ENCODE data around the gene KIAA0319L.

KIAA0319L gene

DNA sequence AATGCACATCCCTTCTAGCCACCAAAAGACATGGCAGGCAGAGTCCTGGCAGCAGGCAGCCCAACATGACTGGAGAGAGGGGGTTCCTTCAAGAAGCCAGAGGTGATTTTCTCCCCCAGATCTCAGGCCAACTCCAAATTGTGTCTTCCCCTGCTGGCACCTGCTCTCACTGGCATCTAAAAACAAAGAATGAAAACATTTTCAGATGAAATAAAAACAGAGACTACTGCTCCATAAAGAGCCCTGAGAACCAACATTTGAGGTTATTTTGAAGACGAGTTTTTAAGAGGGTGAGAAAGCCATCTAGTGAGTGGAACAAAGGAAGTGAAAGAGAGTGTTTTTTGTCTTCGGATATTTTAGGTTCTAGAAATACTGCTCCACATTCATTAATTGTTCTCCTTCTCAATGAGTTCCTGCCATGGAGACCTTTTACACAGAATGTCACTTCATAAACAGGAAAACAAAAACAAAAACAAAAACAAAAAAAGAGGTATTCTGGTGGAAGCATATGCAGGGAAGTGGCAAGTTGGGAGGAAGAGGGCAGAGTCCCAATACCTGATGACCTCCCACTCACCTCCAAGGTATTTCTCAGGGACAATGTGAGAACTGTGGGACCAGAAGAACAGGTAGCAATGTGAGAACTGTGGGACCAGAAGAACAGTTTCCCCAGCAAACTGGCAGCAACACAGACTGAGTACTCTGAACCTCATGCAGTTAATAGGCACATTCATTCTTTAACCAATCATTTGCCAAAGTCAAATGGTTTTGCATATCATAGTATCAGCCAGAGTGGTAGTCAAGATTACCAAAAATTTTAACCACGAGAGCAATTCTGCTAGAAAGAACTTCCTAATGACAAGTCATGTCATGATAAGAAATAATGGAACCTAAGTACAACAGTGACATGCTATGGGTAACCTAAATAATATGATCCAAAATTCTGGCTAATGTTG, 50.0 kb downstream of the KIAA0319L start:
- Histone ChIP-seq H3K4me3 (no peak overlapping the region), H3K36me3 (ENCODE audit: insufficient read depth, low read length) (no peaks in the 10 kb centered on the region), H3K9me3 (ENCODE audit: low read depth, low read length) (no peaks in the 10 kb centered on the region), H3K9ac (ENCODE audit: insufficient read length) (no peak overlapping the region), H3K27ac (no peak overlapping the region)
- no peak for TF ChIP-seq EZH2 (IDR thresholded peaks at IDR 0.05)
- TF ChIP-seq FOXP2 (optimal IDR thresholded peaks at IDR 0.05; ENCODE audit: control extremely low read depth, extremely low read length, insufficient read depth) = no peak
- TF ChIP-seq POLR2AphosphoS5 (IDR thresholded peaks at IDR 0.05; ENCODE audit: borderline replicate concordance, low read depth, low read length) = no peak
- DNase-seq (ENCODE audit: low read depth, low spot score) = no peak

DNA sequence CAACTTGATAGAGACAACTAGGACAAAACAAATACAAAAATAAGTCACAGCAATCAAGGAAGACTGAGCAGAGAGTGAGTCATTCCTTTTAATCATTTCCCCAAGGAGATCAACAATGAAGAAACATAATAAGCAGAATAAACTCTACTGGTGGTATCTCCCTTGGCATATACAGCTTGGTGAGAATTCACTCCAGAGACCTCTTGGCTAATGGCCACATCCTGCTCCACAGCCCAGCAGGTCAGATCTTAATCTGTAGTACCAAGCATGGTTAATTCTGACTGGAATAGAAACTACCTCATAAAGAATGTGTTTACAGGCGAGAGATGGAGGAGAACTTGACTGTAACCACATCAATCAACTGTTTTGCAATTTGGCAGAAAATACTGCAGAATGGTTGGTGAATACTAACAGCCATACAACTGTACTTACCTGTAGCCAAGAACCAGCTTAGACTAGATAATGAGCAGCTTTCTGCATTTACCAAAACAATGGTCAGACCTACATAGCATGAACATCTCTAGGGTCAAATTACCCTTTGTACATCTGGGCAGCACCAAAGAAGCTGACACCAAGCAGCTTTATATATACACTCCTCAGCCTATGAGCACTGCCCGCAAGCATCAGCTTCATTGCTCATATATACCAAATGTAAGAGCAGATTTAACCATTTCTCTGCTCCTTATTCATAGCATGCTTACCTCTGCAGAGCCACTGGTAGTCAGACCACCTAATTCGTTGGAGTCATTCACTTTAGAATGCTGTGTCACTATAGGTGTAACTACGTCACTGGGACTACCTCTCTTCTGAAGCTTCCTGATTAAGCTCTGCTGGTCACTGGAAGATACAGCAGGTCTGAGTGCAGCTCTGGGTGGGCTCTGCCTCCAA, 51.0 kb downstream of the KIAA0319L start:
- Histone ChIP-seq H3K9me3 (ENCODE audit: low read depth, low read length) (no peaks in the 10 kb centered on the region), H3K27ac (no peak overlapping the region), H3K36me3 (ENCODE audit: insufficient read depth, low read length) (no peaks in the 10 kb centered on the region), H3K9ac (ENCODE audit: insufficient read length) (no peak overlapping the region), H3K4me3 (no peak overlapping the region)
- no peak for TF ChIP-seq EZH2 (IDR thresholded peaks at IDR 0.05)
- TF ChIP-seq FOXP2 (optimal IDR thresholded peaks at IDR 0.05; ENCODE audit: control extremely low read depth, extremely low read length, insufficient read depth) = no peak
- no peak for TF ChIP-seq POLR2AphosphoS5 (IDR thresholded peaks at IDR 0.05; ENCODE audit: borderline replicate concordance, low read depth, low read length)
- no peak for DNase-seq (ENCODE audit: low read depth, low spot score)

DNA sequence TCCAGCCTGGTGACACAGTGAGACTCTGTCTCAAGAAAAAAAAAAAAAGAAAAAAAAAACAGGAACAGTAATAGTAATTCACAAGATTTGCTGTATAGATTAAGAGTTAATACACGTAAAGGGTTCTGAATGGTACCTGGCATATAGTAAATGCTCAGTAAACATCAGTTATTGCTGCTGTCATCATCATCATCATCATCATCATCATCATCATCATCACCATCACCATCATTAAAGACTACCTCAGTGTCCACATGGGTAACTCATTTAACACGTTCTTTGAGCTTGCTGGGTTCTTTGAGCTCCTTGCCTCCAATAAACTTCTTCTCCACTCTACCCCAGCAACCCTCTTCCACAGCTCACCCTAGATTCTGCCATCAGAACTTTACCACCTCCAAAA, 55.0 kb downstream of the KIAA0319L start:
- Histone ChIP-seq H3K36me3 (ENCODE audit: insufficient read depth, low read length) (no peaks in the 10 kb centered on the region), H3K9ac (ENCODE audit: insufficient read length) (no peak overlapping the region), H3K9me3 (ENCODE audit: low read depth, low read length) (no peaks in the 10 kb centered on the region), H3K4me3 (no peak overlapping the region), H3K27ac (no peak overlapping the region)
- no peak for DNase-seq (ENCODE audit: low read depth, low spot score)
- TF ChIP-seq EZH2 (IDR thresholded peaks at IDR 0.05) (no peak), FOXP2 (optimal IDR thresholded peaks at IDR 0.05; ENCODE audit: control extremely low read depth, extremely low read length, insufficient read depth) (no peak), POLR2AphosphoS5 (IDR thresholded peaks at IDR 0.05; ENCODE audit: borderline replicate concordance, low read depth, low read length) (no peak)

DNA sequence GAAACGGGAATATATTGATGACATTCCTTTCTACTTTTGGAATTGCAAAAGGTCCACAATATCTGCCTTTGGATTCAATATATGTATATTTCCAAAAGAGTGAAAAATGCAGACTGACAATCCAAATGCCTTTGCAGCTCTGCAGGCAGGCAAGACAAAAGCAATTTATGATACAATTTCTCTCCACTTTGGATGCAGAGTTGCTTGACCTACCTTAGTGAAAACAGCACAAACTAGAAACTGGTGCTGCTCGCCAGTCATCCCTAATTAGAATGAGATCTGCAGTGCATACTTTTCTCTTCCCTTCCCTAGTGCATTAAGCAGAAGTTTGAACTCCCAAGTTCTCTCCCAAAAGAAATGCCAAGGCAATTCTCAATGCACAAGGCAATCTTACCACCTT, 56.8 kb downstream of the KIAA0319L start:
- no peak overlapping the region for H3K27ac ChIP-seq
- no peaks in the 10 kb centered on the region for H3K36me3 ChIP-seq (ENCODE audit: insufficient read depth, low read length)
- H3K9ac ChIP-seq (ENCODE audit: insufficient read length) = no peak overlapping the region
- H3K9me3 ChIP-seq (ENCODE audit: low read depth, low read length) = no peaks in the 10 kb centered on the region
- no peak overlapping the region for H3K4me3 ChIP-seq
- TF ChIP-seq FOXP2 (optimal IDR thresholded peaks at IDR 0.05; ENCODE audit: control extremely low read depth, extremely low read length, insufficient read depth) (no peak), POLR2AphosphoS5 (IDR thresholded peaks at IDR 0.05; ENCODE audit: borderline replicate concordance, low read depth, low read length) (no peak), EZH2 (IDR thresholded peaks at IDR 0.05) (no peak)
- DNase-seq (ENCODE audit: low read depth, low spot score) = no peak

DNA sequence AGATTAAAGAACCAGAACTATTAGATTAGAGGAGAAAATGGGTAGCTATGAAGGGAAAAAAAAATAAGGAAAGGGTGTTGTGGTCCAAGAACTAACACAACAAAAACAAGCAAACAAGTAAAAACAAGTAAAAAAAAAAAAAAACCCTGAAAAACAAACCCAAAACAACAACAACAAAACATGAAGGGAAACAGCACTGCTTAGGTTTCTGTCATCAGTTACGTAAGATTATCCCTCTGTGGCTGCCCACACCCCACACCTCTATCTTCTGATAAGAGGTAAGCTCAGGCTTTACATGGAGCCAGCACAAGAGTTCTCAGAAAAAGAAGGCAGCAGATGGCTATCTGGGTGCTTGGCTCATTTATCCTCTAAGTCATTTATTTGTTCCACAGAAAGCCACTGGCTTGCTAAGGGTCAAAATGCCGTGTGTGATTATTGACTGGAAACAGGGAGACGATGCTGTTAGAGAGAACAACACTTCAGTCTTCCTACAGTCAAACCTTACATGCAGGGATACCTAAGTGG, 57.5 kb downstream of the KIAA0319L start:
- Histone ChIP-seq H3K36me3 (ENCODE audit: insufficient read depth, low read length) (no peaks in the 10 kb centered on the region), H3K4me3 (no peak overlapping the region), H3K9me3 (ENCODE audit: low read depth, low read length) (no peaks in the 10 kb centered on the region), H3K27ac (no peak overlapping the region), H3K9ac (ENCODE audit: insufficient read length) (no peak overlapping the region)
- DNase-seq (ENCODE audit: low read depth, low spot score) = no peak
- no peak for TF ChIP-seq FOXP2 (optimal IDR thresholded peaks at IDR 0.05; ENCODE audit: control extremely low read depth, extremely low read length, insufficient read depth)
- no peak for TF ChIP-seq EZH2 (IDR thresholded peaks at IDR 0.05)
- TF ChIP-seq POLR2AphosphoS5 (IDR thresholded peaks at IDR 0.05; ENCODE audit: borderline replicate concordance, low read depth, low read length) = no peak

DNA sequence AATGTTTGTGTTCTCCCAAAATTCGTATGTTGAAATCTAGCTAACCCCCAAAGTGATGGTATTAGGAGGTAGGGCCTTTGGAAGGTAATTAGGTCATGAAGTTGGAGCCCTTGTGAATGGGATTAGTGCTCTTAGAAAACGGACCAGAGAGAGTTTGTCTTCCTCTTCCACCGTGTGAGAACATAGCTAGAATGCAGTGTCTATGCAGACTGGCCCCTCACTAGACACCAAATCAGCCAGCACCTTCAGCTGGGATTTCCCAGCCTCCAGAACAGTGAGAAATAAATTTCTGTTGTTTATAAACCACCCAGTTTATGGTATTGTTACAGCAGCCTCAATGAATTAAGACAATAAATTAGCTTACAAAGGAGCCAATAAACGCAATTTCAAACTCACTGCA, 58.0 kb downstream of the KIAA0319L start:
- no peaks in the 10 kb centered on the region for H3K36me3 ChIP-seq (ENCODE audit: insufficient read depth, low read length)
- no peak overlapping the region for H3K27ac ChIP-seq
- TF ChIP-seq POLR2AphosphoS5 (IDR thresholded peaks at IDR 0.05; ENCODE audit: borderline replicate concordance, low read depth, low read length) (no peak), EZH2 (IDR thresholded peaks at IDR 0.05) (no peak), FOXP2 (optimal IDR thresholded peaks at IDR 0.05; ENCODE audit: control extremely low read depth, extremely low read length, insufficient read depth) (no peak)
- no peak for DNase-seq (ENCODE audit: low read depth, low spot score)
- H3K4me3 ChIP-seq = no peak overlapping the region
- H3K9me3 ChIP-seq (ENCODE audit: low read depth, low read length) = no peaks in the 10 kb centered on the region
- no peak overlapping the region for H3K9ac ChIP-seq (ENCODE audit: insufficient read length)

DNA sequence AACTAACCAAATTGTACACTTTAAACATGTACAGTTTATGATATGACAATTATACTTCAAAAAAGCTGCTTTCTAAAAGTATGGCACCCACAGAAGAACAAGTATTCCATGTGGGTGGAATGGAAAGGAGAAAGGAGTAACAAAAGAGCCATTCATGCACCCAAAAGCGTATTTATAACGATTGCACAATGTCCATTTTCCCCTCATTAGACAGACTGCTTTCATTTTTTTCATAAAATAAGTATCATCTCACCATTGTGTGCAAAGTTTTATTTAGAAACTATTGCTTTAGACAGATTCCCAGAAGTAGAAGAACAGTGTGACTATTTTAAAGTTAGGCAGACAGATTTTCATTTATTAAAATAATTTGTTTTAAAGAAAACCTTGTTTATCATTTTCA, 59.6 kb downstream of the KIAA0319L start:
- Histone ChIP-seq H3K9me3 (ENCODE audit: low read depth, low read length) (no peaks in the 10 kb centered on the region), H3K36me3 (ENCODE audit: insufficient read depth, low read length) (no peaks in the 10 kb centered on the region), H3K27ac (no peak overlapping the region), H3K4me3 (no peak overlapping the region), H3K9ac (ENCODE audit: insufficient read length) (no peak overlapping the region)
- TF ChIP-seq POLR2AphosphoS5 (IDR thresholded peaks at IDR 0.05; ENCODE audit: borderline replicate concordance, low read depth, low read length) = no peak
- TF ChIP-seq FOXP2 (optimal IDR thresholded peaks at IDR 0.05; ENCODE audit: control extremely low read depth, extremely low read length, insufficient read depth) = no peak
- TF ChIP-seq EZH2 (IDR thresholded peaks at IDR 0.05) = no peak
- no peak for DNase-seq (ENCODE audit: low read depth, low spot score)

DNA sequence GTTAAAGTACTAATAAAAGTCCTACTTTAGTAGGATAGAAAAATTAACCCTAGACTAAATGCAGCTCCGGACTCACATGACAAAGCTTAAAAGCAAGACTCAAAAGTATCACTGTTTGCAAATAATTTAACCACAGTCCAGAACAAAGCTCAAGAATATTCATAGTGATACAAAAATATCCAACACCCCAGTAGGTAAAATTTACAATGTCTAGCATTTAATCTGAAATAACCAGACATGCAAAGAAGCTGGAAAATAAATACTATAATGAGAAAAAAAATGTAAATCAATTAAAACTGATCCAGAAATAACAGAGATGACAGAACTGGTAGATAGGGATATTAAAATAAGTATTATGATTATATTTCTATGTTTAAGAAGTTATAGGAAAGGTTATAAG, 67.0 kb downstream of the KIAA0319L start:
- Histone ChIP-seq H3K4me3 (no peak overlapping the region), H3K36me3 (ENCODE audit: insufficient read depth, low read length) (no peaks in the 10 kb centered on the region), H3K9me3 (ENCODE audit: low read depth, low read length) (no peaks in the 10 kb centered on the region), H3K27ac (no peak overlapping the region), H3K9ac (ENCODE audit: insufficient read length) (no peak overlapping the region)
- TF ChIP-seq FOXP2 (optimal IDR thresholded peaks at IDR 0.05; ENCODE audit: control extremely low read depth, extremely low read length, insufficient read depth) = no peak
- TF ChIP-seq POLR2AphosphoS5 (IDR thresholded peaks at IDR 0.05; ENCODE audit: borderline replicate concordance, low read depth, low read length) = no peak
- TF ChIP-seq EZH2 (IDR thresholded peaks at IDR 0.05) = no peak
- DNase-seq (ENCODE audit: low read depth, low spot score) = no peak
